Motor neuron (in vitro differentiated cells): ENCODE measurements around the gene CDH10. TPM values are rescaled to one million over a fixed set of nuclear protein-coding genes. Genes with fewer than 3 reads are reported as not detected.

Experiments used
- ATAC-seq, 8 experiments: fragments of 200-7000 bp; cut with Tn5 transposase; replicated peaks in 6 of 8; 2 replicates each; pipeline ENCODE4 v1.8.0; 2021; ENCODE audit warnings: mild to moderate bottlenecking in 8 of 8, moderate library complexity in 8 of 8
- H3K27ac ChIP-seq, 2 donors: fragments of 250-450 bp; sonication (Bioruptor Pico); 2 replicates each; pipeline ENCODE4 v1.9.0; 2021; ENCODE audit warnings: antibody characterized with exemption in 2 of 2, mild to moderate bottlenecking in 2 of 2, moderate library complexity in 1 of 2
- H3K4me1 ChIP-seq, 2 donors: fragments of 250-450 bp; sonication (Bioruptor Pico); replicated peaks in 1 of 2; 2 replicates each; pipeline ENCODE4 v1.6.1; 2021; ENCODE audit warnings: antibody characterized with exemption in 2 of 2, mild to moderate bottlenecking in 2 of 2, moderate library complexity in 1 of 2
- H3K4me3 ChIP-seq, 5 donors: fragments of 250-450 bp; sonication (Bioruptor Pico); 2 replicates each; pipeline ENCODE4 v1.9.0; 2021; ENCODE audit warnings: antibody characterized with exemption in 5 of 5, mild to moderate bottlenecking in 5 of 5, moderate library complexity in 4 of 5
- WGBS, 10 experiments: fragments of 450-650 bp; shearing (Covaris generic); methylation state at CpG; one replicate each; pipeline ENCODE4 v1.0.0; 2022; 5-methylcytosine and 5-hydroxymethylcytosine counted together
- in situ Hi-C, 9 experiments: fragments of 400-800 bp; cut with MboI; loops; one replicate each; pipeline ENCODE4 v1.15.0; 2021; ENCODE audit warnings: low sequenced_read_pairs in 9 of 9, low pct_unique_long_range_greater_than_20kb in 2 of 9; ENCODE audit not compliant: unreplicated experiment in 9 of 9
- total RNA-seq, 8 experiments: library from RNA; unstranded; fragments of 300-600 nt; gene quantifications; 2 replicates each; pipeline versions ENCODE4 v1.2.3 to v1.2.4, GENCODE V29; 2022

CDH10 gene
- total RNA-seq, 8 experiments from 2014 or later, result 0.45 to 29.1 (median 18.0) TPM

GRCh38 chr5:24591426-24591825 lies 53.4 kb downstream of the CDH10 start:
- no peak overlapping the region for H3K27ac ChIP-seq
- in situ Hi-C loops, result no loop called here
- no peak for ATAC-seq
- H3K4me3 ChIP-seq, result no peak overlapping the region
- peaks cover 0 to 13% of the 10 kb centered on the region in 2 donors for H3K4me1 ChIP-seq

GRCh38 chr5:24589566-24589965 lies 55.2 kb downstream of the CDH10 start:
- 17 to 98% (median 88%) methylated on average over 3 of the region's 3 CpGs for WGBS, 10 experiments
- Histone ChIP-seq H3K27ac (no peak overlapping the region), H3K4me3 (no peak overlapping the region), H3K4me1 (peaks cover 0 to 2% of the 10 kb centered on the region in 2 donors)
- ATAC-seq, result no peak
- in situ Hi-C loops, result no loop called here

DNA sequence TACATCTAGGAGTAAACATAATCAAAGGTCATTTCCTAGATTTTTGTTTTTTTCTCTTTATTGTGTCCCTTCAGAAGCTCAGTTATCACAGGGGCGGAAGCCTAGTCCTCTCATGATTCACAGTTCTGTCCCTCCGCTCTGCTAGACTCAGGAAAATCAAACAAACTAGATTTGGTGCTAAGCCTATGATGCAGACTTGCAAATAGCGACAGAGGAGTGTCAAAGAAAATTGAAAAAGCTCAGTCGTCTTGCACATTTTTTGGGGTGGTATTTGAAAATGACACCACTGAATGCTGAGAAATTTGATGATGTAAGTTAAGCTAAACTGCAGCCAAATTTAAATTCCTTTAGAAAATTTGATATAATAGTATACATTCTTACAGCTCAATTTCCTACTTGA lies 59.0 kb downstream of the CDH10 start:
- H3K4me1 ChIP-seq, result no peaks in the 10 kb centered on the region
- peak in 2 of 8 experiments; percentile 42 to 55 for ATAC-seq
- H3K27ac ChIP-seq, result no peak overlapping the region
- 0 to 98% (median 67%) methylated on average over 1 to 4 of the region's 4 CpGs; no CpG with 5 or more reads in 1 of the 10 experiments for WGBS, 10 experiments
- in situ Hi-C loops, result no loop called here
- H3K4me3 ChIP-seq, result no peak overlapping the region

GRCh38 chr5:24571302-24571701 lies 73.5 kb downstream of the CDH10 start:
- Histone ChIP-seq H3K4me1 (no peaks in the 10 kb centered on the region), H3K4me3 (no peak overlapping the region), H3K27ac (no peak overlapping the region)
- ATAC-seq, result peak in 5 of 8 experiments; percentile 22 to 85 (median 73)
- in situ Hi-C loops, result no loop called here

DNA sequence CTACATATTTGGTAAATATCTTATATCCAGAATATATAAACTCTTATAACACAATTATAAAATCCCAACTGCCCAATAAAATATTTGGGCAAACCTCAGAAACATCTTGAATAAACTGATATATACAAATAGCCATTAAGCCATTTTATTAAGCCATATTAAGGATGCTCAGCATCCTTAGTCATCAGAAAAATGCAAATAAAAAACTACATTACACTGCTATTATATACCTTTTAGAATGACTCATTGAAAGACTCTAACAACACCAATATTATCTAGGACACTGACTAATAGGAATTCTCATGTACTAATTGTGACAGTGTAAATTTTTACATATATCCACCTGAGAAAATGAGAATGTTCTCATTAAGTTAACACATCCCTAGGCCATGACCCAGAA lies 77.8 kb downstream of the CDH10 start:
- peak in 2 of 8 experiments; percentile 31 to 47 for ATAC-seq
- no peak overlapping the region for H3K4me3 ChIP-seq
- no peak overlapping the region for H3K27ac ChIP-seq
- in situ Hi-C loops, result no loop called here
- H3K4me1 ChIP-seq, result no peaks in the 10 kb centered on the region

DNA sequence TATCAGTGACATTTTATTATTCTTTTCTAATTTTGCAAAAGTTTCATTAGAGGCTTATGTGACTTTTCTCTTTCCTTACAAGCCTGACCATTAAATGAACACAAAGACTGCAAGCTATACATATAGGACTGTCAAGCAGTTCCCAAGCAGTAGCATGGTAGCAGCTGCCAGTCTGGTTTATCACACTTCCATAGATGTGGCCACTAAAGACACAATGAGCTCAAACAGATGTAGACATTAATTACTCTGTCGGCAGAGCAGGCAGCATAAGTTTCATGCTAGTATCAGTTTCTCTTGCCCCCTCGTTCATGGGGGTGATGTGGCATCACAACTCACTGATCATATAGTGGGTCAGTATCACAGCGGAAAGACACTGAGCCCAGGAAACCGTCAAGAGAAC lies 89.5 kb downstream of the CDH10 start:
- in situ Hi-C loops, result no loop called here
- no peak overlapping the region for H3K4me3 ChIP-seq
- peak in 2 of 8 experiments; percentile 27 to 61 for ATAC-seq

GRCh38 chr5:24547132-24547531 lies 97.6 kb downstream of the CDH10 start:
- peak in 3 of 8 experiments; percentile 35 to 87 (median 37) for ATAC-seq
- no peaks in the 10 kb centered on the region for H3K4me1 ChIP-seq
- in situ Hi-C loops, result no loop called here
- no peak overlapping the region for H3K4me3 ChIP-seq
- no peak overlapping the region for H3K27ac ChIP-seq
- 0 to 100% (median 62%) methylated on average over 1 to 2 of the region's 2 CpGs; no CpG with 5 or more reads in 2 of the 10 experiments for WGBS, 10 experiments

More for the DNA sequence above, 89.5 kb downstream of the CDH10 start:
- 0 to 85% (median 53%) methylated on average over 1 to 4 of the region's 4 CpGs for WGBS, 10 experiments
- Histone ChIP-seq H3K4me1 (peaks cover 4 to 10% of the 10 kb centered on the region in 2 donors), H3K27ac (no peak overlapping the region)

GRCh38 chr5:24539613-24540012 lies 105.2 kb downstream of the CDH10 start:
- 0 to 100% (median 60%) methylated on average over 1 of the region's 1 CpG; no CpG with 5 or more reads in 1 of the 10 experiments for WGBS, 10 experiments
- no peak overlapping the region for H3K4me3 ChIP-seq
- in situ Hi-C loops, result no loop called here
- no peak overlapping the region for H3K27ac ChIP-seq
- no peaks in the 10 kb centered on the region for H3K4me1 ChIP-seq
- peak in 3 of 8 experiments; percentile 22 to 63 (median 52) for ATAC-seq

GRCh38 chr5:24538346-24538745 lies 106.4 kb downstream of the CDH10 start:
- Histone ChIP-seq H3K27ac (no peak overlapping the region), H3K4me1 (no peaks in the 10 kb centered on the region), H3K4me3 (no peak overlapping the region)
- 33 to 100% (median 88%) methylated on average over 1 of the region's 1 CpG; no CpG with 5 or more reads in 6 of the 10 experiments for WGBS, 10 experiments
- in situ Hi-C loops, result no loop called here
- ATAC-seq, result peak in 1 of 8 experiments; percentile 54

DNA sequence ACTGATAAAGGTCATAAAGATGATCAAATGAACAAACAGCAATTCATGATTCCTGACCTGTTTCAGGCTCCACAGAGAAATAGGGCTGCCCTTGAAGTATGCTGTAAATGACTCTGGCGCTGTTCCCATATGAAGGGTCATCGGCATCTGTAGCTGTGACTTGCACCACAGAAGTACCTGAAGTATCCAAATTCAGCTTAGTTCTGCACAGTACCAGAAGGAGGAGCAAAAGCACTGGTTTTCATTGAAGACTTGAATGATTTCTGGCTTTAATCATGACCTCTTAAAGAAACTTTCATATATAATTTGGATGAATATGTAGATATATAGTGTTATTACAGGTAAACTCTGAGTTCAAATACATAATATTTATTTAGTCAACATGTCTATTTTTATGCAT lies 109.1 kb downstream of the CDH10 start:
- Histone ChIP-seq H3K4me1 (no peaks in the 10 kb centered on the region), H3K4me3 (no peak overlapping the region), H3K27ac (no peak overlapping the region)
- in situ Hi-C loops, result no loop called here
- 75 to 100% (median 89%) methylated on average over 1 to 2 of the region's 2 CpGs; no CpG with 5 or more reads in 5 of the 10 experiments for WGBS, 10 experiments
- peak in 2 of 8 experiments; percentile 21 to 47 for ATAC-seq

DNA sequence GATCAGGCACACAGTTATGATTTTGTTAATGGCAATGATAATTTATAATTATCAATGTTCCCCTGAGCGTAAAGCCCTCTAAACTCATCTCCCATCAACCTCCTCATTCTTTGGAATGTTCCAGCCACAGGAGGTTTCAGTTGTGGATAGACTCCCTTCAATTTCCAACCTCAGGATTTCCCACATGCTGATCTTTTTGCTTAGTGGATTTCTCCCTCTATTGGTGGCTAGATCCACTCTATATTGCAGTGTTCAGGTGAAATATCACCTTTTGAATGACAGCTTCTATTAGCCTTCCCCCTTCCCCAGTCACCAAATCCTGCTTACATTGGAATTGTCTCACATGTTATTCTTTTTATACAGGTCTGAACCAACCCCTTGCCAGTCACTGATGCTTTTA lies 113.9 kb downstream of the CDH10 start:
- Histone ChIP-seq H3K4me3 (no peak overlapping the region), H3K27ac (no peak overlapping the region), H3K4me1 (peaks cover 0 to 16% of the 10 kb centered on the region in 2 donors)
- 40 to 100% (median 100%) methylated on average over 1 of the region's 1 CpG; no CpG with 5 or more reads in 5 of the 10 experiments for WGBS, 10 experiments
- ATAC-seq, result no peak
- in situ Hi-C loops, result no loop called here

DNA sequence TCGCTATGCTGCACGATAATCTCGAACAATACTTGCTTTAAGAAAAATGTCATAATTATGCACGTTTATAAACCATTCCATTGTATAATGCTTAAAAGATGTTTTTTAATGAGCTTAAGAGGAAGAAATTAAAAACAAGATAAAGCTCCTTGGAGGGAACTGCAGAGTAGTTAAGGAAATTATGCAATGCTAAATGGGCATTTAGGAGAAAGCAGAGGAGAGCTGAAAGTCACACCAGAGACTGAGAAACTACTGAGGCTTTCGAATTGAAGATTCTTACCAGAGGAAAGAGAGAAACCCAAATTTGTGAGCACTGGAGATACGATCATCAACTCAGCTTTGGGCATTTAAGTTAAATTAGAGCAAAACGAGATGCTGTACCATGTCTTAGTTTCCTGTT lies 119.4 kb downstream of the CDH10 start:
- Histone ChIP-seq H3K27ac (no peak overlapping the region), H3K4me1 (peaks cover 0 to 16% of the 10 kb centered on the region in 2 donors), H3K4me3 (no peak overlapping the region)
- in situ Hi-C loops, result no loop called here
- WGBS, 10 experiments, result 14 to 100% (median 76%) methylated on average over 1 to 7 of the region's 7 CpGs
- ATAC-seq, result no peak

- H3K4me3 ChIP-seq, result no peak overlapping the region
- H3K4me1 ChIP-seq, result peaks cover 0 to 8% of the 10 kb centered on the region in 2 donors
- peak in 1 of 8 experiments; percentile 90 for ATAC-seq
- in situ Hi-C loops, result no loop called here
- H3K27ac ChIP-seq, result peak overlapping the region in 1 of 2 donors; percentile 54
Measured at GRCh38 chr5:24512423-24512822, 132.4 kb downstream of the CDH10 start.

- peaks cover 0 to 8% of the 10 kb centered on the region in 2 donors for H3K4me1 ChIP-seq
- in situ Hi-C loops, result no loop called here
- no peak overlapping the region for H3K27ac ChIP-seq
- H3K4me3 ChIP-seq, result no peak overlapping the region
- ATAC-seq, result no peak
Measured at GRCh38 chr5:24510523-24510988, 134.2 kb downstream of the CDH10 start.
